Heart left ventricle (tissue), 16 donors: ENCODE data around the gene ADTRP. TPM values are rescaled to one million over a fixed set of nuclear protein-coding genes. Genes with fewer than 3 reads are reported as not detected.

Experiments used
- ATAC-seq, 4 donors: fragments of 200-7000 bp; cut with Tn5 transposase; one replicate each; pipeline ENCODE4 v1.9.1; 2020 to 2022; ENCODE audit warnings: moderate library complexity in 4 of 4, mild to moderate bottlenecking in 3 of 4, moderate number of reproducible peaks in 1 of 4
- DNase-seq, 5 donors: peaks; one replicate each; pipeline ENCODE4 v3.0.0-alpha.2; 2020
- H3K27ac ChIP-seq, 12 donors: fragments of 200-600 bp; sonication (generic) in 4 of 12; one replicate each; pipeline versions ENCODE4 v1.5.0 to v1.8.0; 2016 to 2022; ENCODE audit warnings: mild to moderate bottlenecking in 2 of 12
- H3K27me3 ChIP-seq, 9 donors: fragments of 200-600 bp; sonication (generic) in 2 of 9; one replicate each; pipeline versions ENCODE4 v1.5.1 to v1.8.0; 2016 to 2022; ENCODE audit warnings: mild to moderate bottlenecking in 3 of 9
- H3K36me3 ChIP-seq, 9 donors: fragments of 200-600 bp; sonication (generic) in 2 of 9; one replicate each; pipeline versions ENCODE4 v1.5.0 to v1.8.0; 2018 to 2022; ENCODE audit warnings: mild to moderate bottlenecking in 2 of 9
- H3K4me1 ChIP-seq, 12 donors: fragments of 200-600 bp; sonication (generic) in 4 of 12; one replicate each; pipeline versions ENCODE4 v1.5.0 to v1.8.0; 2016 to 2022; ENCODE audit warnings: mild to moderate bottlenecking in 3 of 12
- H3K4me3 ChIP-seq, 12 donors: fragments of 200-600 bp; sonication (generic) in 4 of 12; one replicate each; pipeline versions ENCODE4 v1.5.0 to v1.8.0; 2017 to 2022; ENCODE audit warnings: mild to moderate bottlenecking in 9 of 12, moderate library complexity in 4 of 12
- H3K9me3 ChIP-seq, 12 donors: fragments of 200-600 bp; sonication (generic) in 4 of 12; one replicate each; pipeline versions ENCODE4 v1.5.0 to v1.8.0; 2016 to 2022; ENCODE audit warnings: mild to moderate bottlenecking in 1 of 12
- CTCF ChIP-seq, 12 donors: fragments of 200-600 bp; sonication (generic) in 4 of 12; IDR thresholded peaks; one replicate each; pipeline versions ENCODE4 v1.5.0 to v1.8.0; 2018 to 2022; ENCODE audit warnings: antibody characterized with exemption in 12 of 12, mild to moderate bottlenecking in 5 of 12
- POLR2A ChIP-seq, 2 donors: fragments of 450-650 bp; IDR thresholded peaks; one replicate each; pipeline ENCODE4 v1.6.1; 2017; ENCODE audit warnings: antibody characterized with exemption in 2 of 2, mild to moderate bottlenecking in 2 of 2, moderate library complexity in 2 of 2
- WGBS, 4 donors: extraction: QIAGEN DNeasy Blood & Tissue Kit in 2 of 4; methylation state at CpG; one replicate each; pipeline versions ENCODE4 v1.1.5 to v1.1.7; 2013 to 2018; 5-methylcytosine and 5-hydroxymethylcytosine counted together
- intact Hi-C, 10 donors: fragments of 100-400 bp; cut with DNase I; formaldehyde crosslinking; loops; one replicate each; pipeline versions ENCODE4 v1.11.1 to v1.14.2; 2022
- polyA plus RNA-seq, 2 donors: library from polyadenylated mRNA; stranded (reverse); fragments of 200-250 nt; gene quantifications; one replicate each; pipeline ENCODE4 v1.2.3, GENCODE V29; 2013
- total RNA-seq, 9 donors: library from RNA; depleted of rRNA in 2 of 9; stranded (reverse); fragments of >200 nt in 2 of 9; fragmentation: NEBNext Ultra II Directional in 3 of 9; extraction: Animal tissue kit (Norgen Biotek cat#: 25700) in 3 of 9; gene quantifications; one replicate each; pipeline versions ENCODE4 v1.1.0 to v1.2.4, GENCODE V29; 2016 to 2023
- donor health status: ischemic (EF 13 %, LVEDD 7.1; RV severe dilation, severe dysfunction).
- donor health status: healthy with polysubstance abuse.
- donor health status: DM: no; HTN: yes; CAD: no.
- donor health status: DM: no; HTN: no; CAD: no.
- donor health status: ischemic (EF 25% LVEDD 6.9; RV normal size, moderate dysfunction).
- donor health status: ischemic (EF 25% LVEDD 5.7; RV mildly dilated, moderate dysfunction).
- donor health status: healthy.
- donor health status: DM: yes; HTN: yes; CAD: no.
- donor health status: ischemic (EF 35%, LVEDD 5.7; RV mildly dilated, moderate dysfunction).
- donor health status: nonischemic (EF 11% LVEDD 7.7; RV severe dilation, severe dysfunction).
- donor health status: DM: yes; HTN: yes; CAD: no.
- donor health status: PGD.
- donor health status: ischemic (EF 29% LVEDD 5.4; RV normal size, mild dysfunction).
- donor health status: nonischemic (EF 23%, LVEDD 6.1; RV moderate dilation, normal function).

The ADTRP gene
- total and polyA plus RNA-seq, 11 donors = 0.26 to 0.85 (median 0.45) TPM; not detected in 7

- Histone ChIP-seq H3K27ac (no peak overlapping the region), H3K4me3 (no peak overlapping the region), H3K36me3 (no peaks in the 10 kb centered on the region), H3K27me3 (no peaks in the 10 kb centered on the region), H3K9me3 (no peaks in the 10 kb centered on the region), H3K4me1 (peaks cover 0 to 5% (median 0%) of the 10 kb centered on the region in 12 donors)
- TF ChIP-seq POLR2A (IDR thresholded peaks at IDR 0.05) (no peak), CTCF (IDR thresholded peaks at IDR 0.05) (no peak)
- no peak for ATAC-seq
- 96 to 98% (median 96%) methylated on average over 7 of the region's 7 CpGs for WGBS, 4 donors
- DNase-seq = no peak
- intact Hi-C loops = loop anchor here in 5 of 10 donors (10.0 kb wide), 5 partner anchors 110 to 530 kb away; partner anchors contain the start of gene HIVEP1 (in 2 of the 5)
Observed at GRCh38 chr6:11705069-11705468, 73.5 kb downstream of the ADTRP start.

- Histone ChIP-seq H3K36me3 (no peaks in the 10 kb centered on the region), H3K9me3 (no peaks in the 10 kb centered on the region), H3K4me1 (peaks cover 0 to 5% (median 0%) of the 10 kb centered on the region in 12 donors), H3K27me3 (no peaks in the 10 kb centered on the region), H3K27ac (no peak overlapping the region), H3K4me3 (no peak overlapping the region)
- intact Hi-C loops = loop anchor here in 7 of 10 donors (5.0 to 10.0 kb wide), 9 partner anchors 46 to 531 kb away; partner anchors contain the start of gene HIVEP1 (in 3 of the 7)
- ATAC-seq (no peak), DNase-seq (no peak)
- TF ChIP-seq CTCF (IDR thresholded peaks at IDR 0.05) (no peak), POLR2A (IDR thresholded peaks at IDR 0.05) (no peak)
- WGBS, 4 donors = 95 to 97% (median 96%) methylated on average over 6 of the region's 6 CpGs
Observed at GRCh38 chr6:11703725-11704124, 74.9 kb downstream of the ADTRP start.

GRCh38 chr6:11702500-11703130 is 76.0 kb downstream of the ADTRP start:
- no peak for TF ChIP-seq POLR2A (IDR thresholded peaks at IDR 0.05)
- no peak for TF ChIP-seq CTCF (IDR thresholded peaks at IDR 0.05)
- intact Hi-C loops = loop anchor here in 7 of 10 donors (5.0 to 10.0 kb wide), 9 partner anchors 45 to 532 kb away; partner anchors contain the start of gene HIVEP1 (in 3 of the 7)

GRCh38 chr6:11702089-11702488 is 76.5 kb downstream of the ADTRP start:
- DNase-seq = no peak
- 83 to 96% (median 93%) methylated on average over 3 to 4 of the region's 4 CpGs for WGBS, 4 donors
- intact Hi-C loops = loop anchor here in 7 of 10 donors (5.0 to 10.0 kb wide), 9 partner anchors 45 to 533 kb away; partner anchors contain the start of gene HIVEP1 (in 3 of the 7)
- TF ChIP-seq POLR2A (IDR thresholded peaks at IDR 0.05) = no peak
- no peak for TF ChIP-seq CTCF (IDR thresholded peaks at IDR 0.05)
- Histone ChIP-seq H3K4me1 (peaks cover 0 to 5% (median 0%) of the 10 kb centered on the region in 12 donors), H3K36me3 (no peaks in the 10 kb centered on the region), H3K27me3 (no peaks in the 10 kb centered on the region), H3K9me3 (no peaks in the 10 kb centered on the region), H3K4me3 (no peak overlapping the region), H3K27ac (no peak overlapping the region)
- peak in 2 of 4 donors; percentile 38 to 43 for ATAC-seq

More at GRCh38 chr6:11702500-11703130, 76.0 kb downstream of the ADTRP start:
- 49 to 72% (median 55%) methylated on average over 4 to 5 of the region's 5 CpGs for WGBS, 4 donors
- H3K4me1 ChIP-seq = peaks cover 0 to 5% (median 0%) of the 10 kb centered on the region in 12 donors
- DNase-seq = peak in 1 of 5 donors; percentile 46
- no peaks in the 10 kb centered on the region for H3K9me3 ChIP-seq
- ATAC-seq = peak in 2 of 4 donors; percentile 80 to 85
- H3K27ac ChIP-seq = no peak overlapping the region
- no peaks in the 10 kb centered on the region for H3K27me3 ChIP-seq
- no peaks in the 10 kb centered on the region for H3K36me3 ChIP-seq
- H3K4me3 ChIP-seq = no peak overlapping the region
